Measurements from ENCODE around the gene ACTMAP. TPM values are rescaled to one million over a fixed set of nuclear protein-coding genes. Genes with fewer than 3 reads are reported as not detected.

ACTMAP gene
- total RNA-seq, 2 experiments from 2014 or later: 3.9 to 5.7 TPM

- Histone ChIP-seq H3K4me3 (ENCODE audit: low read length) (no peak overlapping the region), H3K27ac (ENCODE audit: low read depth in 1 of 2, low read length in 2 of 2) (no peak overlapping the region), H3K9me3 (ENCODE audit: control insufficient read depth in 1 of 2, insufficient read depth in 1 of 2, low read length in 2 of 2) (no peaks in the 10 kb centered on the region), H3K4me1 (ENCODE audit: insufficient read depth, low read length) (no peaks in the 10 kb centered on the region), H3K27me3 (ENCODE audit: control insufficient read depth in 1 of 2, insufficient read depth in 2 of 2, low read length in 2 of 2) (no peaks in the 10 kb centered on the region), H3K36me3 (ENCODE audit: insufficient read depth, low read length) (peaks cover 72% of the 10 kb centered on the region)
- POLR2A ChIA-PET: no interaction called here
- H3K4me3 Mint-ChIP-seq: no peak overlapping the region
- CTCF ChIA-PET: no interaction called here
- TF ChIP-seq, protein P1, sequence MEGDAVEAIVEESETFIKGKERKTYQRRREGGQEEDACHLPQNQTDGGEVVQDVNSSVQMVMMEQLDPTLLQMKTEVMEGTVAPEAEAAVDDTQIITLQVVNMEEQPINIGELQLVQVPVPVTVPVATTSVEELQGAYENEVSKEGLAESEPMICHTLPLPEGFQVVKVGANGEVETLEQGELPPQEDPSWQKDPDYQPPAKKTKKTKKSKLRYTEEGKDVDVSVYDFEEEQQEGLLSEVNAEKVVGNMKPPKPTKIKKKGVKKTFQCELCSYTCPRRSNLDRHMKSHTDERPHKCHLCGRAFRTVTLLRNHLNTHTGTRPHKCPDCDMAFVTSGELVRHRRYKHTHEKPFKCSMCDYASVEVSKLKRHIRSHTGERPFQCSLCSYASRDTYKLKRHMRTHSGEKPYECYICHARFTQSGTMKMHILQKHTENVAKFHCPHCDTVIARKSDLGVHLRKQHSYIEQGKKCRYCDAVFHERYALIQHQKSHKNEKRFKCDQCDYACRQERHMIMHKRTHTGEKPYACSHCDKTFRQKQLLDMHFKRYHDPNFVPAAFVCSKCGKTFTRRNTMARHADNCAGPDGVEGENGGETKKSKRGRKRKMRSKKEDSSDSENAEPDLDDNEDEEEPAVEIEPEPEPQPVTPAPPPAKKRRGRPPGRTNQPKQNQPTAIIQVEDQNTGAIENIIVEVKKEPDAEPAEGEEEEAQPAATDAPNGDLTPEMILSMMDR (IDR thresholded peaks at IDR 0.05): no peak
- ATAC-seq (ENCODE audit: poor library complexity): no peak
- no peak for DNase-seq
- H3K9me3 Mint-ChIP-seq: no peaks in the 10 kb centered on the region
- no peaks in the 10 kb centered on the region for H3K27me3 Mint-ChIP-seq
- peaks cover 83% of the 10 kb centered on the region for H3K36me3 Mint-ChIP-seq (ENCODE audit: low read depth)
- peaks cover 9% of the 10 kb centered on the region for H3K4me1 Mint-ChIP-seq (ENCODE audit: low read depth)
- no peak overlapping the region for H3K27ac Mint-ChIP-seq
- intact Hi-C loops (cut with DNase I, micrococcal nuclease): no loop called here
Observed at GRCh38 chr19:40707615-40708014, 42.7 kb downstream of the ACTMAP start.

DNA sequence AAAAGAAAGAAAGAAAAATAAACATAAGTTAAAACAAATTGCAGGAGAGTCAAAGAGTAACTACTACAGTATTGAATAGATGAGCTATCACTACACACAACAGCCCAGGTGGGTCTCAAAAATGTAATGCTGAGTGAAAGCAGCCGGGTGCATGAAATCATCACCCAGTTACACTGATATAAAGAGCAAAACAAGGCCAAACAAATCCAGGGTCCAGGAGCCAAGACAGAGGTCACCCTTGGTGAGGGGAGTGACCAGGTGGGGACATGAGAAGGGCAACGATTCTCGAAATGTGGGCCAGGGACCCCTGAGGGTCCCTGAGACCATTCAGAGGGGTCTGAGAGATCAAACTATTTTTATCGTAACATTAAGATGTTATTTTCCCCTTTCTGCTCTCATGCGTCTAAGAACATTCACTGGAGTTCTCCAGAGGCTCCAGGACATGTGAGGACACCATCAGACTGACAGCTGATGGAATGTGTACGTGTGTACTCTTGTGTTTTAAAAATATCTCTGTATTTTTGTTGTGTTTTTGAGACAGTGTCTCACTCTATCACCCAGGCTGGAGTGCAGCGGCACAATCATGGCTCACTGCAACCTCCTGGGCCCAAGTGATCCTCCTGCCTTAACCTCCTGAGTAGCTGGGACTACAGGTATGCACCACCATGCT is 44.2 kb downstream of the ACTMAP start:
- ChIA-PET CTCF (no interaction called here), POLR2A (interaction anchor here (0.6 kb wide), 1 partner anchor 80 kb away, joined by 3 read pairs; no protein-coding TSS in a partner anchor)
- Mint-ChIP-seq H3K4me1 (ENCODE audit: low read depth) (no peaks in the 10 kb centered on the region), H3K27ac (no peak overlapping the region), H3K36me3 (ENCODE audit: low read depth) (peaks cover 88% of the 10 kb centered on the region), H3K4me3 (no peak overlapping the region), H3K27me3 (no peaks in the 10 kb centered on the region), H3K9me3 (no peaks in the 10 kb centered on the region)
- ATAC-seq (ENCODE audit: poor library complexity): no peak
- Histone ChIP-seq H3K27me3 (ENCODE audit: control insufficient read depth in 1 of 2, insufficient read depth in 2 of 2, low read length in 2 of 2) (no peaks in the 10 kb centered on the region), H3K9me3 (ENCODE audit: control insufficient read depth in 1 of 2, insufficient read depth in 1 of 2, low read length in 2 of 2) (no peaks in the 10 kb centered on the region), H3K4me1 (ENCODE audit: insufficient read depth, low read length) (no peaks in the 10 kb centered on the region), H3K4me3 (ENCODE audit: low read length) (no peak overlapping the region), H3K27ac (ENCODE audit: low read depth in 1 of 2, low read length in 2 of 2) (no peak overlapping the region), H3K36me3 (ENCODE audit: insufficient read depth, low read length) (peaks cover 82% of the 10 kb centered on the region)
- intact Hi-C loops (cut with DNase I, micrococcal nuclease): no loop called here
- TF ChIP-seq, protein P1 (IDR thresholded peaks at IDR 0.05): no peak
- DNase-seq: no peak

GRCh38 chr19:40705362-40705651 is 45.0 kb downstream of the ACTMAP start:
- DNase-seq (no peak), ATAC-seq (ENCODE audit: poor library complexity) (no peak)
- Mint-ChIP-seq H3K27me3 (no peaks in the 10 kb centered on the region), H3K9me3 (no peaks in the 10 kb centered on the region), H3K4me3 (no peak overlapping the region), H3K4me1 (ENCODE audit: low read depth) (no peaks in the 10 kb centered on the region), H3K36me3 (ENCODE audit: low read depth) (peaks cover 87% of the 10 kb centered on the region), H3K27ac (no peak overlapping the region)
- Histone ChIP-seq H3K27me3 (ENCODE audit: control insufficient read depth in 1 of 2, insufficient read depth in 2 of 2, low read length in 2 of 2) (no peaks in the 10 kb centered on the region), H3K36me3 (ENCODE audit: insufficient read depth, low read length) (peaks cover 79% of the 10 kb centered on the region), H3K4me1 (ENCODE audit: insufficient read depth, low read length) (no peaks in the 10 kb centered on the region), H3K27ac (ENCODE audit: low read depth in 1 of 2, low read length in 2 of 2) (no peak overlapping the region), H3K4me3 (ENCODE audit: low read length) (no peak overlapping the region), H3K9me3 (ENCODE audit: control insufficient read depth in 1 of 2, insufficient read depth in 1 of 2, low read length in 2 of 2) (no peaks in the 10 kb centered on the region)
- intact Hi-C loops (cut with DNase I, micrococcal nuclease): no loop called here
- TF ChIP-seq, protein P1 (IDR thresholded peaks at IDR 0.05): no peak
- ChIA-PET POLR2A (no interaction called here), CTCF (no interaction called here)
